ENCODE data around the gene FUCA1.
A peak's percentile ranks its signal among the peaks of the same experiment; 100 is the strongest.
"Not testable (repeated sequence)": the region's sequence is repeated elsewhere in the genome, so short reads cannot be mapped to it uniquely, and the experiment has no call there.

The FUCA1 gene

GRCh38 chr1:23843644-23844043 lies 24.4 kb downstream of the FUCA1 start:
- DNase-seq (ENCODE audit: low read depth in 2 of 2, low spot score in 1 of 2), result no peak

- peak; percentile 48 to 50 for DNase-seq (ENCODE audit: low read depth in 2 of 2, low spot score in 1 of 2)
These were observed 29.7 kb downstream of the FUCA1 start for GRCh38 chr1:23838401-23838866.

GRCh38 chr1:23837908-23838307 lies 30.2 kb downstream of the FUCA1 start:
- no peak for DNase-seq (ENCODE audit: low read depth in 2 of 2, low spot score in 1 of 2)

- DNase-seq (ENCODE audit: low read depth in 2 of 2, low spot score in 1 of 2), result no peak
These were observed 32.1 kb downstream of the FUCA1 start for GRCh38 chr1:23836037-23836436.

GRCh38 chr1:23834156-23834555 lies 33.9 kb downstream of the FUCA1 start:
- not testable (repeated sequence) for DNase-seq (ENCODE audit: low read depth in 2 of 2, low spot score in 1 of 2)

- DNase-seq (ENCODE audit: low read depth in 2 of 2, low spot score in 1 of 2), result no peak
These were observed 40.4 kb downstream of the FUCA1 start for GRCh38 chr1:23827717-23828116.

GRCh38 chr1:23826590-23826989 lies 41.5 kb downstream of the FUCA1 start:
- DNase-seq (ENCODE audit: low read depth in 2 of 2, low spot score in 1 of 2), result not testable (repeated sequence)

GRCh38 chr1:23825762-23826522 lies 42.1 kb downstream of the FUCA1 start:
- DNase-seq (ENCODE audit: low read depth in 2 of 2, low spot score in 1 of 2), result no peak

- peak; percentile 68 to 83 for DNase-seq (ENCODE audit: low read depth in 2 of 2, low spot score in 1 of 2)
These were observed 42.9 kb downstream of the FUCA1 start, which contains the start of gene HMGCL for GRCh38 chr1:23825076-23825761. HMGCL (minus strand) TSS chr1:23825429; CDS start chr1:23825415, 14 bp downstream.

- DNase-seq (ENCODE audit: low read depth in 2 of 2, low spot score in 1 of 2), result no peak
These were observed 43.4 kb downstream of the FUCA1 start for GRCh38 chr1:23824711-23825075.

GRCh38 chr1:23823767-23824166 lies 44.3 kb downstream of the FUCA1 start:
- no peak for DNase-seq (ENCODE audit: low read depth in 2 of 2, low spot score in 1 of 2)

GRCh38 chr1:23817633-23818032 lies 50.5 kb downstream of the FUCA1 start:
- DNase-seq (ENCODE audit: low read depth in 2 of 2, low spot score in 1 of 2), result no peak

GRCh38 chr1:23816906-23817305 lies 51.2 kb downstream of the FUCA1 start:
- no peak for DNase-seq (ENCODE audit: low read depth in 2 of 2, low spot score in 1 of 2)

- no peak for DNase-seq (ENCODE audit: low read depth in 2 of 2, low spot score in 1 of 2)
These were observed 51.7 kb downstream of the FUCA1 start for GRCh38 chr1:23816361-23816760.

GRCh38 chr1:23814016-23814415 lies 54.1 kb downstream of the FUCA1 start:
- no peak for DNase-seq (ENCODE audit: low read depth in 2 of 2, low spot score in 1 of 2)

- no peak for DNase-seq (ENCODE audit: low read depth in 2 of 2, low spot score in 1 of 2)
These were observed 57.1 kb downstream of the FUCA1 start for GRCh38 chr1:23810818-23811540.

- DNase-seq (ENCODE audit: low read depth in 2 of 2, low spot score in 1 of 2), result peak; percentile 51 to 54
These were observed 58.3 kb downstream of the FUCA1 start for GRCh38 chr1:23809751-23810171.

- no peak for DNase-seq (ENCODE audit: low read depth in 2 of 2, low spot score in 1 of 2)
These were observed 60.6 kb downstream of the FUCA1 start for GRCh38 chr1:23807453-23807852.

GRCh38 chr1:23806280-23806679 lies 61.8 kb downstream of the FUCA1 start:
- DNase-seq (ENCODE audit: low read depth in 2 of 2, low spot score in 1 of 2), result no peak

GRCh38 chr1:23805025-23805424 lies 63.1 kb downstream of the FUCA1 start:
- no peak for DNase-seq (ENCODE audit: low read depth in 2 of 2, low spot score in 1 of 2)

GRCh38 chr1:23804183-23804835 lies 63.8 kb downstream of the FUCA1 start:
- no peak for DNase-seq (ENCODE audit: low read depth in 2 of 2, low spot score in 1 of 2)

All from stimulated activated CD8-positive, alpha-beta memory T cell treated with anti-CD3 and anti-CD28 coated beads, Interleukin-4, amount 100 ng/mL, for 4 hours (primary cell).